HEK293 (cell line): ENCODE data around the gene ASNSD1.
A peak's percentile ranks its signal among the peaks of the same experiment; 100 is the strongest.

Experiments
- YY1 ChIP-seq: fragments of 450-650 bp; formaldehyde crosslinking; IDR thresholded peaks from 2 replicates; pipeline ENCODE4 v1.5.1; 2018; ENCODE audit warnings: missing biosample characterization, missing genetic modification characterization
- ZFP41 ChIP-seq: fragments of 450-650 bp; formaldehyde crosslinking; IDR thresholded peaks from 2 replicates; pipeline ENCODE4 v1.5.1; 2016; ENCODE audit warnings: missing biosample characterization, missing genetic modification characterization, borderline replicate concordance
- ZNF248 ChIP-seq: fragments of 450-650 bp; formaldehyde crosslinking; IDR thresholded peaks from 2 replicates; pipeline ENCODE4 v1.5.1; 2017; ENCODE audit warnings: missing biosample characterization, missing genetic modification characterization
- TF ChIP-seq, protein P1 (sequence below): fragments of 450-650 bp; formaldehyde crosslinking; IDR thresholded peaks from 2 replicates; pipeline ENCODE4 v1.5.1; 2016; ENCODE audit warnings: missing biosample characterization, missing genetic modification characterization
- TF ChIP-seq, protein P2 (sequence below): fragments of 450-650 bp; formaldehyde crosslinking; IDR thresholded peaks from 2 replicates; pipeline ENCODE4 v1.5.1; 2017; ENCODE audit warnings: missing biosample characterization, mild to moderate bottlenecking, missing genetic modification characterization, moderate library complexity
- TF ChIP-seq, protein P3 (sequence below): fragments of 450-650 bp; formaldehyde crosslinking; IDR thresholded peaks from 2 replicates; pipeline ENCODE4 v1.5.1; 2016; ENCODE audit warnings: missing biosample characterization, missing genetic modification characterization

DNA sequence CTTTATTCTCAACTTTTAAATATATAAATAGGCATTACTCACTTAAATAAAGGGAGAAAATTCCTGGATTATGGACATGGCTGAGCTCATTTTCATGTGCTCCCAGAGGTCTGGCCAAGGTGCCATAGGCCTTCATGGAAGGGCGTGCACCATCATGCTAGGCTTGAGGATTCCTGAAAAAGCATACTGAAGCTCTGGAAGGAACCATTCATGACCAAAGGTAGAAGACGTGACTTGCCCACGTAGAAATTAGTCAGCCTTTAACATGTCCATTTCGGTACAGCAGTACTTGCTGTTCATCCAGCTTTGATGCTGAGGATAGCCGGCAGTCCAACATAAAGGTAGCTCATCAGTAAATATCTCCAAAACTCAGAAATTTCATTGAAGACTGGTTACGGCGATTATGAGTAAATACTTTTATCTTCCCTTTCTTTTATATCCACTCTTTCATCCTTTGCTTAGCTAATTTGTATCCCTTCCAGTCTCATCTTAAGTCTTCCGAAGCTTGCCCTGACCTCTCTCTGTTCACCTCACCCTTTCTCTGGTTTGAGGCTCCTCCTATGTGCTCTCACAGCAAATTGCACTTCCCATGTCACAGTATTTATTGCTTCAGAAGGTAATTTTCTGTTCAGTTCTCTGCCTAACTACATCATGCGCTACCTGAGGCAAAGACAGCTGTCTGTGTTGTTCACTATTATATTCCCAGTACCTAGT is 32.3 kb upstream of the ASNSD1 start:
- TF ChIP-seq ZFP41 (tag by site-specific recombination) (no peak), ZNF248 (tag by site-specific recombination) (no peak), YY1 (no peak)
- TF ChIP-seq, protein P1, sequence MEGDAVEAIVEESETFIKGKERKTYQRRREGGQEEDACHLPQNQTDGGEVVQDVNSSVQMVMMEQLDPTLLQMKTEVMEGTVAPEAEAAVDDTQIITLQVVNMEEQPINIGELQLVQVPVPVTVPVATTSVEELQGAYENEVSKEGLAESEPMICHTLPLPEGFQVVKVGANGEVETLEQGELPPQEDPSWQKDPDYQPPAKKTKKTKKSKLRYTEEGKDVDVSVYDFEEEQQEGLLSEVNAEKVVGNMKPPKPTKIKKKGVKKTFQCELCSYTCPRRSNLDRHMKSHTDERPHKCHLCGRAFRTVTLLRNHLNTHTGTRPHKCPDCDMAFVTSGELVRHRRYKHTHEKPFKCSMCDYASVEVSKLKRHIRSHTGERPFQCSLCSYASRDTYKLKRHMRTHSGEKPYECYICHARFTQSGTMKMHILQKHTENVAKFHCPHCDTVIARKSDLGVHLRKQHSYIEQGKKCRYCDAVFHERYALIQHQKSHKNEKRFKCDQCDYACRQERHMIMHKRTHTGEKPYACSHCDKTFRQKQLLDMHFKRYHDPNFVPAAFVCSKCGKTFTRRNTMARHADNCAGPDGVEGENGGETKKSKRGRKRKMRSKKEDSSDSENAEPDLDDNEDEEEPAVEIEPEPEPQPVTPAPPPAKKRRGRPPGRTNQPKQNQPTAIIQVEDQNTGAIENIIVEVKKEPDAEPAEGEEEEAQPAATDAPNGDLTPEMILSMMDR (tag by site-specific recombination) = peak; percentile 20; the same call in 1 of the 2 replicates
- TF ChIP-seq, protein P2, sequence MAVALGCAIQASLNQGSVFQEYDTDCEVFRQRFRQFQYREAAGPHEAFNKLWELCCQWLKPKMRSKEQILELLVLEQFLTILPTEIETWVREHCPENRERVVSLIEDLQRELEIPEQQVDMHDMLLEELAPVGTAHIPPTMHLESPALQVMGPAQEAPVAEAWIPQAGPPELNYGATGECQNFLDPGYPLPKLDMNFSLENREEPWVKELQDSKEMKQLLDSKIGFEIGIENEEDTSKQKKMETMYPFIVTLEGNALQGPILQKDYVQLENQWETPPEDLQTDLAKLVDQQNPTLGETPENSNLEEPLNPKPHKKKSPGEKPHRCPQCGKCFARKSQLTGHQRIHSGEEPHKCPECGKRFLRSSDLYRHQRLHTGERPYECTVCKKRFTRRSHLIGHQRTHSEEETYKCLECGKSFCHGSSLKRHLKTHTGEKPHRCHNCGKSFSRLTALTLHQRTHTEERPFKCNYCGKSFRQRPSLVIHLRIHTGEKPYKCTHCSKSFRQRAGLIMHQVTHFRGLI (tag by site-specific recombination) = no peak
- TF ChIP-seq, protein P3, sequence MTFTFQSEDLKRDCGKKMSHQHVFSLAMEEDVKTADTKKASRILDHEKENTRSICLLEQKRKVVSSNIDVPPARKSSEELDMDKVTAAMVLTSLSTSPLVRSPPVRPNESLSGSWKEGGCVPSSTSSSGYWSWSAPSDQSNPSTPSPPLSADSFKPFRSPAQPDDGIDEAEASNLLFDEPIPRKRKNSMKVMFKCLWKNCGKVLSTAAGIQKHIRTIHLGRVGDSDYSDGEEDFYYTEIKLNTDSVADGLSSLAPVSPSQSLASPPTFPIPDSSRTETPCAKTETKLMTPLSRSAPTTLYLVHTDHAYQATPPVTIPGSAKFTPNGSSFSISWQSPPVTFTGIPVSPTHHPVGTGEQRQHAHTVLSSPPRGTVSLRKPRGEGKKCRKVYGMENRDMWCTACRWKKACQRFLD (tag by site-specific recombination) = no peak
